SK-N-SH (cell line): ENCODE results near the gene CRYZL1. TPM values are rescaled to one million over a fixed set of nuclear protein-coding genes. Genes with fewer than 3 reads are reported as not detected.

ENCODE experiments used
- CTCF ChIA-PET: fragments of 300-600, 350-600 bp; formaldehyde crosslinking; extraction: SDS; loops from one replicate; lab custom pipeline; 2021; lab: Yijun Ruan, JAX
- POLR2A ChIA-PET: fragments of 350-600 bp; sonication (Branson Sonifier 250); formaldehyde crosslinking; extraction: SDS; loops from one replicate; lab custom pipeline; 2020; ENCODE audit warnings: antibody characterized with exemption, inconsistent platforms; lab: Yijun Ruan, JAX
- DNase-seq: peaks from one replicate; pipeline ENCODE4 v3.0.0; 2012
- H2AFZ ChIP-seq: fragments of 200-600 bp; sonication (generic); 2 replicates; pipeline ENCODE4 v1.8.1; 2016; ENCODE audit warnings: antibody characterized with exemption, mild to moderate bottlenecking, low read depth
- H3F3A ChIP-seq: fragments of 200-600 bp; sonication (generic); replicated peaks from 2 replicates; pipeline ENCODE3; 2016; ENCODE audit warnings: antibody characterized with exemption, mild to moderate bottlenecking; ENCODE audit not compliant: insufficient read depth
- H3K27ac ChIP-seq, 2 experiments: fragments of 200-500 bp in 1 of 2; fragments of 200-600 bp in 1 of 2; sonication (Bioruptor generic) in 1 of 2; sonication (generic), shearing (Covaris generic) in 1 of 2; 2 replicates each; pipeline versions ENCODE4 v1.5.1 to v1.6.1; 2014 to 2016; ENCODE audit warnings: low read depth in 2 of 2, inconsistent platforms in 1 of 2, low read length in 1 of 2, mild to moderate bottlenecking in 1 of 2, mixed read lengths in 1 of 2
- H3K27me3 ChIP-seq: fragments of 200-600 bp; sonication (generic), shearing (Covaris generic); 2 replicates; pipeline ENCODE4 v1.6.1; 2016; ENCODE audit warnings: mixed run types; ENCODE audit not compliant: insufficient read depth
- H3K36me3 ChIP-seq, 2 experiments: fragments of 200-500 bp in 1 of 2; fragments of 200-600 bp in 1 of 2; sonication (Bioruptor generic) in 1 of 2; sonication (generic) in 1 of 2; replicated peaks in 1 of 2; 2 replicates each; pipeline versions ENCODE3 to v1.5.1; 2014 to 2016; ENCODE audit warnings: low read length in 1 of 2, mild to moderate bottlenecking in 1 of 2; ENCODE audit not compliant: insufficient read depth in 2 of 2, control insufficient read depth in 1 of 2
- H3K4me1 ChIP-seq, 2 experiments: fragments of 200-500 bp in 1 of 2; fragments of 200-600 bp in 1 of 2; sonication (Bioruptor generic) in 1 of 2; sonication (generic), shearing (Covaris generic) in 1 of 2; 2 replicates each; pipeline versions ENCODE4 v1.5.1 to v1.6.1; 2014 to 2016; ENCODE audit warnings: low read depth in 1 of 2, low read length in 1 of 2, mixed run types in 1 of 2; ENCODE audit not compliant: insufficient read depth in 2 of 2, control insufficient read depth in 1 of 2
- H3K4me2 ChIP-seq: fragments of 200-600 bp; sonication (generic), shearing (Covaris generic); 2 replicates; pipeline ENCODE4 v1.6.1; 2017; ENCODE audit warnings: mixed run types
- H3K4me3 ChIP-seq, 2 experiments: fragments of 200-500 bp in 1 of 2; fragments of 200-600 bp in 1 of 2; sonication (Bioruptor generic) in 1 of 2; sonication (generic), shearing (Covaris generic) in 1 of 2; 2 replicates each; pipeline versions ENCODE4 v1.5.1 to v1.8.1; 2014 to 2016; ENCODE audit warnings: low read depth in 2 of 2, inconsistent platforms in 1 of 2, low read length in 1 of 2, mild to moderate bottlenecking in 1 of 2, mixed read lengths in 1 of 2, moderate library complexity in 1 of 2
- H3K79me2 ChIP-seq: fragments of 200-600 bp; sonication (generic); 2 replicates; pipeline ENCODE4 v1.8.1; 2017; ENCODE audit warnings: mild to moderate bottlenecking; ENCODE audit not compliant: insufficient read depth
- H3K9ac ChIP-seq: fragments of 200-600 bp; sonication (generic); 2 replicates; pipeline ENCODE4 v1.6.1; 2017; ENCODE audit warnings: mixed run types
- H3K9me2 ChIP-seq: fragments of 200-600 bp; sonication (generic); 2 replicates; pipeline ENCODE4 v1.6.1; 2017; ENCODE audit warnings: mixed run types
- H3K9me3 ChIP-seq: fragments of 200-600 bp; sonication (generic); 2 replicates; pipeline ENCODE4 v1.6.1; 2017; ENCODE audit warnings: mixed run types, mild to moderate bottlenecking, moderate library complexity
- H4K20me1 ChIP-seq: fragments of 200-600 bp; sonication (generic); 2 replicates; pipeline ENCODE4 v1.6.1; 2017; ENCODE audit warnings: mild to moderate bottlenecking, mixed run types; ENCODE audit not compliant: insufficient read depth
- EP300 ChIP-seq, 2 experiments: IDR thresholded peaks; 2 replicates each; pipeline versions ENCODE4 v1.4.0 to v1.6.1; 2012; ENCODE audit warnings: borderline replicate concordance in 1 of 2, low read depth in 1 of 2, low read length in 1 of 2
- JUND ChIP-seq: IDR thresholded peaks from 2 replicates; pipeline ENCODE4 v1.4.0; 2012
- REST ChIP-seq: IDR thresholded peaks from 2 replicates; pipeline ENCODE4 v1.6.1; 2012; ENCODE audit warnings: mild to moderate bottlenecking, low read depth, low read length, moderate library complexity
- SIN3A ChIP-seq: IDR thresholded peaks from 2 replicates; pipeline ENCODE4 v1.6.1; 2012; ENCODE audit warnings: low read depth, mild to moderate bottlenecking, low read length, moderate library complexity, borderline replicate concordance
- SMC3 ChIP-seq: IDR thresholded peaks from 2 replicates; pipeline ENCODE4 v1.6.1; 2012; ENCODE audit warnings: low read depth, low read length, improper control_type of control experiment
- TCF12 ChIP-seq: IDR thresholded peaks from 2 replicates; pipeline ENCODE4 v1.4.0; 2012
- USF2 ChIP-seq: fragments of 150-350 bp; IDR thresholded peaks from 2 replicates; pipeline ENCODE4 v1.6.1; 2017; ENCODE audit warnings: antibody characterized with exemption, low read length, low read depth, borderline replicate concordance
- whole genome bisulfite sequencing: methylation state at CpG from one replicate; pipeline ENCODE4 v1.1.6; 2017; ENCODE audit warnings: low lambda C conversion rate; 5-methylcytosine and 5-hydroxymethylcytosine counted together
- polyA plus RNA-seq, 3 experiments: library from polyadenylated mRNA; depleted of rRNA; stranded (reverse); fragments of >200 nt; gene quantifications; 2 replicates each; pipeline ENCODE4 v1.2.3, GENCODE V29; 2012
- TF ChIP-seq, protein P1 (sequence below): IDR thresholded peaks from 2 replicates; pipeline ENCODE4 v1.4.0; 2012; ENCODE audit warnings: low read depth, borderline replicate concordance

Gene CRYZL1
- polyA plus RNA-seq, 1 of the 3 experiments (the other 2 are of a cell fraction) = 26.3 TPM

DNA sequence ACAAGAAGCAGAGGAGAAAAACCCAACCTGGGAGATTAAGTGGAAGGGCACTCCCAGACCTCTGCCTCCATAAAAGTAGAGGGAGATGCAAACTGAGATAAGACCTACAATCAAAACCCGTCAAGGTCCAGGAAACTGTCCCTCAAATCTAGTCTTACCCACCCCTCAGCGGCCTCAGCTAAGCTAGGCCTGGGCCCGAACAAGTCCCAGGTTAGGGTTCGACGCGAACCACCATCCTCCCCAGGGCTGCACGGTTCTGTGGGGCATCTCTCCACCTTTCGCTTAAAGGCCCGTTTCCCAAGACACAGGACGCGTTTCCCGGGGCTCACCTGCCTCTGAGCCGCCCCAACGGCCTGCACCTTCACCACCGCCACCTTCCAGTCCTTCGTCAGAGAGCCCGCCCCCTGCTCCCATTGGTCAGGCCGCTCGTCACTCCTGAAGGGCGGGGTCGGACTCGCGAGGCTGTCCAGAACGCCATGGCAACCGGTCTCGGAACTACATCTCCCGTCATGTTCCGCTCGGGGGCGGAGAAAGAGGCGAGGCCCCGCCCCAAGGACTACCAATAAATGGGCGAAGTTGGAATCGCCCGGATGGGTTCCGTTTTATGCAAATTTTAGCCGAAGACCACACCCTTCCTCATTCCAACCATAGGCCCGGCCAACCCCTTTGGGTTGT, at the start of gene CRYZL1 (continued):
- TF ChIP-seq REST (no peak), SIN3A (peak; percentile 56; the same call in 1 of the 2 replicates), JUND (no peak), TCF12 (no peak), EP300 (IDR thresholded peaks at IDR 0.05; ENCODE audit: borderline replicate concordance in 1 of 2, low read depth in 1 of 2, low read length in 1 of 2) (no peak), USF2 (no peak)
- TF ChIP-seq, protein P1, sequence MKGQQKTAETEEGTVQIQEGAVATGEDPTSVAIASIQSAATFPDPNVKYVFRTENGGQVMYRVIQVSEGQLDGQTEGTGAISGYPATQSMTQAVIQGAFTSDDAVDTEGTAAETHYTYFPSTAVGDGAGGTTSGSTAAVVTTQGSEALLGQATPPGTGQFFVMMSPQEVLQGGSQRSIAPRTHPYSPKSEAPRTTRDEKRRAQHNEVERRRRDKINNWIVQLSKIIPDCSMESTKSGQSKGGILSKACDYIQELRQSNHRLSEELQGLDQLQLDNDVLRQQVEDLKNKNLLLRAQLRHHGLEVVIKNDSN = no peak

- CTCF ChIA-PET = interaction anchor here (0.6 to 0.8 kb wide), 3 partner anchors 14 to 65 kb away, joined by 3 to 4 read pairs (median 3); no protein-coding TSS in a partner anchor
- no peak for TF ChIP-seq SMC3
- TF ChIP-seq, all 33 proteins: peak for 0
- no peak overlapping the region for H3K4me3 ChIP-seq
- peaks cover 2 to 15% of the 10 kb centered on the region in 2 experiments; a peak in 3 of 4 replicates for H3K4me1 ChIP-seq
- no peaks in the 10 kb centered on the region for H3K36me3 ChIP-seq
- H3K27me3 ChIP-seq = no peaks in the 10 kb centered on the region
- DNase-seq = no peak
- no peak overlapping the region for H2AFZ ChIP-seq
- POLR2A ChIA-PET = no interaction called here
- H3K79me2 ChIP-seq = peaks cover 93% of the 10 kb centered on the region
- H3K9me2 ChIP-seq = no peaks in the 10 kb centered on the region
- peaks cover 22% of the 10 kb centered on the region for H4K20me1 ChIP-seq
- no peak overlapping the region for H3K4me2 ChIP-seq
- no peak overlapping the region for H3K9ac ChIP-seq
- 85% methylated on average over 5 of the region's 5 CpGs for WGBS
- H3K27ac ChIP-seq = no peak overlapping the region
- H3F3A ChIP-seq = peaks cover 6% of the 10 kb centered on the region
- H3K9me3 ChIP-seq = no peaks in the 10 kb centered on the region
These were observed 49.3 kb upstream of the CRYZL1 start for GRCh38 chr21:33690874-33691273.
